Fibroblast of lung (primary cell): Measurements from ENCODE around the gene TMEM51.

ENCODE experiments used
- EZH2 ChIP-seq: IDR thresholded peaks from 2 replicates; pipeline ENCODE4 v1.5.1; 2012; ENCODE audit warnings: low read length, control low read depth, mild to moderate bottlenecking; ENCODE audit errors: missing control alignments
- TF ChIP-seq, protein P1 (sequence below), 2 donors: IDR thresholded peaks in 1 of 2; conservative IDR thresholded peaks in 1 of 2; 1 replicate in 1 of 2; 2 replicates in 1 of 2; pipeline ENCODE4 v1.5.1; 2011 to 2012; ENCODE audit warnings: low read length in 2 of 2, control low read depth in 1 of 2, inconsistent platforms in 1 of 2, low read depth in 1 of 2, mild to moderate bottlenecking in 1 of 2

DNA sequence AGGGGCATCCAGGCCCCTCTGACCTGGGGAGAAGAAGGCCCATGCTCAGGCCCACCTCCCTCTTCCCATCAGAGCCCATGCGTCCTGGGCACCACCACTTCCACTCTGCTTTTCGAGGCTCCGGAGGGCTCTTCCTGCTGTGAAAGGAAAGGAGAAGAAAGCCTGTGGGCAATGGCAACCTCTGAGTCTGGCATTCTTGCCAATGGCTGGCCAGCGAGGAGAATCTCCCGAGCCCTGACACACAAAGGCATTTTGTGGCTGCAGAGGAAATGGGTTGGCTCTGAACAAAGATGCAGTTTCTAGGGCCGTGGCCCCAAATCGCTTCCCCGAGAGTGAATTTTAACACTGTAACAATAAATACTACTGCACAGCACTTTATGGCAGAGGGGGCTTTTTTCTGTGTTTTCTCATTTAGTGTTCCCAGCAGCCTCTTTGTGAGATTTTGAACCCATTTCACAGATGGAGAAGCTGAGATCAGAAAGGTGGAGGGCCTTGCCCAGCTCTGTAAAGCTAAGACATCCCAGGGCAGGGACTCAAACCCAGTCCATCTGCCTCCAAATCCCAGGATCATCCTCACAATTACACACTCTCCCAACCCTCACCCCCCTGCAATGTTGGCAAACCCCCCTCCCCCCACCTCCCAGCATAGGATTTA, 35.7 kb upstream of the TMEM51 start:
- TF ChIP-seq, protein P1, sequence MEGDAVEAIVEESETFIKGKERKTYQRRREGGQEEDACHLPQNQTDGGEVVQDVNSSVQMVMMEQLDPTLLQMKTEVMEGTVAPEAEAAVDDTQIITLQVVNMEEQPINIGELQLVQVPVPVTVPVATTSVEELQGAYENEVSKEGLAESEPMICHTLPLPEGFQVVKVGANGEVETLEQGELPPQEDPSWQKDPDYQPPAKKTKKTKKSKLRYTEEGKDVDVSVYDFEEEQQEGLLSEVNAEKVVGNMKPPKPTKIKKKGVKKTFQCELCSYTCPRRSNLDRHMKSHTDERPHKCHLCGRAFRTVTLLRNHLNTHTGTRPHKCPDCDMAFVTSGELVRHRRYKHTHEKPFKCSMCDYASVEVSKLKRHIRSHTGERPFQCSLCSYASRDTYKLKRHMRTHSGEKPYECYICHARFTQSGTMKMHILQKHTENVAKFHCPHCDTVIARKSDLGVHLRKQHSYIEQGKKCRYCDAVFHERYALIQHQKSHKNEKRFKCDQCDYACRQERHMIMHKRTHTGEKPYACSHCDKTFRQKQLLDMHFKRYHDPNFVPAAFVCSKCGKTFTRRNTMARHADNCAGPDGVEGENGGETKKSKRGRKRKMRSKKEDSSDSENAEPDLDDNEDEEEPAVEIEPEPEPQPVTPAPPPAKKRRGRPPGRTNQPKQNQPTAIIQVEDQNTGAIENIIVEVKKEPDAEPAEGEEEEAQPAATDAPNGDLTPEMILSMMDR (conservative IDR thresholded peaks at IDR 0.05 in 1 of 2, IDR thresholded peaks at IDR 0.05 in 1 of 2; ENCODE audit: low read depth in 1 of 2, low read length in 2 of 2): no peak
- no peak for TF ChIP-seq EZH2
